ENCODE results near the gene GLIS1.

GRCh38 chr1:53460666-53461322, 278.2 kb downstream of the GLIS1 start:
- TF ChIP-seq CTCF (IDR thresholded peaks at IDR 0.05) (no peak), POLR2A (IDR thresholded peaks at IDR 0.05) (no peak), EP300 (IDR thresholded peaks at IDR 0.05) (no peak)

All from stomach (tissue), 4 donors.